Measurements from ENCODE around the gene ANKRD11.
A peak's percentile ranks its signal among the peaks of the same experiment; 100 is the strongest.

The ANKRD11 gene

DNA sequence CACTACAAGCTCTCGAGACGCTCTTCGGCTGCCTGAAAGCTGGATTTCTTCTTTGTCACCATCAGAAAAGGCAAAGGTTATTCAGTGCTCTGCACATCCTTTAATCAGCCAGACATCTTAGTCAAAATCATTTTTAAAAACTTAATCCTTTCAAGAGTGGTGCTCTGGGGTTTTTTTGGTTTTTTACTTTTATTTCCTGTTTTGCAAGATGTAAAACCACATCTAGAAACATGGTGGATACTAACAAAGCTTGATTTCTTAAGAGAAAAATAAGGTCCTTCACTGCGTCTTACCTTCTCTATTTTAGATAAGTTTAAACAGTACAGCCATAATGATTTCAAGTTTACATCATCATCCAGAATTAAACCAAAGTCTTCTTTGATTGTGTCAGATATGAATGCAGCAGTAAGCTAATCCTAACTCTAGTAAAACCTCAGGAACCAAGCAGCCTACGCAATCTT lies 6.3 kb downstream of the ANKRD11 start:
- Histone ChIP-seq H4K8ac (ENCODE audit: low read depth, low read length) (no peak overlapping the region), H2BK12ac (ENCODE audit: low read length) (no peak overlapping the region), H3K27me3 (ENCODE audit: control insufficient read depth in 3 of 3, insufficient read depth in 3 of 3, low read depth in 1 of 3, low read length in 3 of 3) (no peaks in the 10 kb centered on the region), H3K79me1 (ENCODE audit: low read depth, low read length) (peaks cover 18% of the 10 kb centered on the region), H2AFZ (ENCODE audit: low read length) (no peak overlapping the region), H3K4me3 (ENCODE audit: low read length in 2 of 2) (no peak overlapping the region), H4K91ac (ENCODE audit: low read depth, low read length, poor library complexity) (no peak overlapping the region), H2BK120ac (ENCODE audit: low read depth, low read length) (no peak overlapping the region), H2BK5ac (ENCODE audit: low read length) (no peak overlapping the region), H3K14ac (ENCODE audit: low read length) (no peak overlapping the region), H3K4ac (ENCODE audit: low read length) (no peak overlapping the region), H3K9me3 (replicated peaks in 1 of 2; ENCODE audit: control insufficient read depth in 2 of 2, insufficient read depth in 1 of 2, low read depth in 1 of 2, low read length in 2 of 2) (no peaks in the 10 kb centered on the region), H2AK5ac (ENCODE audit: low read depth, low read length) (no peak overlapping the region), H3K4me2 (ENCODE audit: insufficient read depth, low read length, poor library complexity, severe bottlenecking) (no peak overlapping the region), H2BK15ac (ENCODE audit: low read length) (no peak overlapping the region), H3K23ac (ENCODE audit: low read depth, low read length, poor library complexity) (no peak overlapping the region), H3K9ac (ENCODE audit: low read depth, low read length, poor library complexity) (no peak overlapping the region), H3K18ac (ENCODE audit: low read length) (no peak overlapping the region), H3K36me3 (replicated peaks in 1 of 2; ENCODE audit: control insufficient read depth in 2 of 2, insufficient read depth in 2 of 2, low read length in 2 of 2) (peaks cover 4 to 41% of the 10 kb centered on the region in 2 donors), H3K4me1 (ENCODE audit: control insufficient read depth in 2 of 2, insufficient read depth in 1 of 2, low read depth in 1 of 2, low read length in 2 of 2) (peaks cover 31 to 42% of the 10 kb centered on the region in 2 donors), H3K27ac (replicated peaks; ENCODE audit: low read length) (no peak overlapping the region)
- DNase-seq (ENCODE audit: low spot score) = no peak
- no CpG with 5 or more reads among the region's 5 CpGs for WGBS, 2 donors (ENCODE audit: extremely low coverage in 2 of 2, insufficient read length in 2 of 2, insufficient replicate concordance in 1 of 2)

DNA sequence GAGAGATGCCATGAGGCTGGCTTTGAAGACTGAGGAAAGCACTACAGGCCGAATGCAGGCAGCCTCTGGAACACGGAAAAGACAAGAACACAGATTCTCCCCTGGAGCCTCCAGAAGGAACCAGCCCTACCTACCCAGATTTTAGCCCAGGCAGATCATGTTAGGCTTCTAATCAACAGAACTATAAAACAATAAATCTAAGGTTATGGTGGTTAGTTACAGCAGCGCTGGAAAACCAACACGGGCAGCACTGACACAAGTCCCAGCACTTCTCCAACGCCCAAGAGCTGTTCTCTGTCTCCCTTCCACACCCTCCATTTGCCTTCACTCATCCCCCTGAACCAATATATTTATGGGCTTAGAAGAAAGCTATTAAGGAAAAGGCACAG lies 7.5 kb downstream of the ANKRD11 start:
- Histone ChIP-seq H3K4me1 (ENCODE audit: control insufficient read depth in 2 of 2, insufficient read depth in 1 of 2, low read depth in 1 of 2, low read length in 2 of 2) (peaks cover 30 to 39% of the 10 kb centered on the region in 2 donors), H3K4me3 (ENCODE audit: low read length in 2 of 2) (no peak overlapping the region), H3K9me3 (replicated peaks in 1 of 2; ENCODE audit: control insufficient read depth in 2 of 2, insufficient read depth in 1 of 2, low read depth in 1 of 2, low read length in 2 of 2) (no peaks in the 10 kb centered on the region), H3K27ac (replicated peaks; ENCODE audit: low read length) (no peak overlapping the region), H3K9ac (ENCODE audit: low read depth, low read length, poor library complexity) (no peak overlapping the region), H3K27me3 (ENCODE audit: control insufficient read depth in 3 of 3, insufficient read depth in 3 of 3, low read depth in 1 of 3, low read length in 3 of 3) (no peaks in the 10 kb centered on the region), H3K4me2 (ENCODE audit: insufficient read depth, low read length, poor library complexity, severe bottlenecking) (no peak overlapping the region), H4K91ac (ENCODE audit: low read depth, low read length, poor library complexity) (no peak overlapping the region), H3K14ac (ENCODE audit: low read length) (no peak overlapping the region), H3K23ac (ENCODE audit: low read depth, low read length, poor library complexity) (no peak overlapping the region), H2BK120ac (ENCODE audit: low read depth, low read length) (no peak overlapping the region), H2BK12ac (ENCODE audit: low read length) (no peak overlapping the region), H2BK15ac (ENCODE audit: low read length) (no peak overlapping the region), H3K18ac (ENCODE audit: low read length) (no peak overlapping the region), H2AK5ac (ENCODE audit: low read depth, low read length) (no peak overlapping the region), H2AFZ (ENCODE audit: low read length) (no peak overlapping the region), H2BK5ac (ENCODE audit: low read length) (no peak overlapping the region), H3K79me1 (ENCODE audit: low read depth, low read length) (peaks cover 20% of the 10 kb centered on the region), H3K4ac (ENCODE audit: low read length) (no peak overlapping the region), H3K36me3 (replicated peaks in 1 of 2; ENCODE audit: control insufficient read depth in 2 of 2, insufficient read depth in 2 of 2, low read length in 2 of 2) (peaks cover 4 to 40% of the 10 kb centered on the region in 2 donors), H4K8ac (ENCODE audit: low read depth, low read length) (no peak overlapping the region)
- DNase-seq (ENCODE audit: low spot score) = no peak
- no CpG with 5 or more reads among the region's 5 CpGs for WGBS, 2 donors (ENCODE audit: extremely low coverage in 2 of 2, insufficient read length in 2 of 2, insufficient replicate concordance in 1 of 2)

DNA sequence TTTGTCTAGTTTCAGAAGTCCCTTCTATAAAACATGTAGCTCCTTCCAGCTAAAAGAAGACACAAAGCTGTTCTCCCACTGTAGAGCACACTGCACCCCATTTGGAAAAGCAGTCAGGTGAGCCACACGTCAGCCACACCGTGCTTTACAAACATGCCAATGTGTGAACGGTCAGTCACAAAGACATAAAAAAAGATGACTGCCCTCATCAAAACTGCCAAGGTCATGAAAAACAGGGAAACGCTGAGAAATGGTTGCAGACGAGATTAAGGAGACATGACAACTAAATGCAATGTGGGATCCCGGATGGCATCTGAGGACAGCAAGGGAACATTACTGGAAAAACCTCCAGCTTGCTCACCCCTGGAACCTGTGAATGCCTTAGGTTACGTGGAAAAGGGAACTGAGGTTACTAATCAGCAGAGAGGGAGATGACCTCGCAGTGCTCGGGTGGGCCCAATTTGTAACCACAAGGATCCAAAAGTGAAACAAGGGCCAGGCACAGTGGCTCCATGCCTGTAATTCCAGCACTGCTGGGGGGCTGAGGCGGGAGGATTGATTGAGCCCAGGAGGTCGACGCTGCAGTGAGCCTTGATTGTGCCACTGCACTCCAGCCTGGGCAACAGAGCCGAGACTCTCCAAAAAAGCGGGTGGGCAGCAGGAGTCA lies 8.1 kb downstream of the ANKRD11 start:
- DNase-seq (ENCODE audit: low spot score) = no peak
- H2AK5ac ChIP-seq (ENCODE audit: low read depth, low read length) = no peak overlapping the region
- H3K79me1 ChIP-seq (ENCODE audit: low read depth, low read length) = peaks cover 20% of the 10 kb centered on the region
- H3K4me1 ChIP-seq (ENCODE audit: control insufficient read depth in 2 of 2, insufficient read depth in 1 of 2, low read depth in 1 of 2, low read length in 2 of 2) = peaks cover 28 to 36% of the 10 kb centered on the region in 2 donors
- H2BK15ac ChIP-seq (ENCODE audit: low read length) = no peak overlapping the region
- no peaks in the 10 kb centered on the region for H3K27me3 ChIP-seq (ENCODE audit: control insufficient read depth in 3 of 3, insufficient read depth in 3 of 3, low read depth in 1 of 3, low read length in 3 of 3)
- H4K91ac ChIP-seq (ENCODE audit: low read depth, low read length, poor library complexity) = no peak overlapping the region
- H2AFZ ChIP-seq (ENCODE audit: low read length) = no peak overlapping the region
- no peak overlapping the region for H3K4me3 ChIP-seq (ENCODE audit: low read length in 2 of 2)
- no peak overlapping the region for H3K4me2 ChIP-seq (ENCODE audit: insufficient read depth, low read length, poor library complexity, severe bottlenecking)
- no peak overlapping the region for H3K4ac ChIP-seq (ENCODE audit: low read length)
- H3K14ac ChIP-seq (ENCODE audit: low read length) = no peak overlapping the region
- H3K27ac ChIP-seq (replicated peaks; ENCODE audit: low read length) = no peak overlapping the region
- H3K9ac ChIP-seq (ENCODE audit: low read depth, low read length, poor library complexity) = no peak overlapping the region
- H3K18ac ChIP-seq (ENCODE audit: low read length) = no peak overlapping the region
- no peaks in the 10 kb centered on the region for H3K9me3 ChIP-seq (replicated peaks in 1 of 2; ENCODE audit: control insufficient read depth in 2 of 2, insufficient read depth in 1 of 2, low read depth in 1 of 2, low read length in 2 of 2)
- H2BK5ac ChIP-seq (ENCODE audit: low read length) = no peak overlapping the region
- H3K23ac ChIP-seq (ENCODE audit: low read depth, low read length, poor library complexity) = no peak overlapping the region
- H2BK120ac ChIP-seq (ENCODE audit: low read depth, low read length) = no peak overlapping the region
- peak overlapping the region; percentile 43 for H4K8ac ChIP-seq (ENCODE audit: low read depth, low read length)
- H3K36me3 ChIP-seq (replicated peaks in 1 of 2; ENCODE audit: control insufficient read depth in 2 of 2, insufficient read depth in 2 of 2, low read length in 2 of 2) = peaks cover 4 to 36% of the 10 kb centered on the region in 2 donors
- WGBS, 2 donors (ENCODE audit: extremely low coverage in 2 of 2, insufficient read length in 2 of 2, insufficient replicate concordance in 1 of 2) = no CpG with 5 or more reads among the region's 14 CpGs
- H2BK12ac ChIP-seq (ENCODE audit: low read length) = no peak overlapping the region

DNA sequence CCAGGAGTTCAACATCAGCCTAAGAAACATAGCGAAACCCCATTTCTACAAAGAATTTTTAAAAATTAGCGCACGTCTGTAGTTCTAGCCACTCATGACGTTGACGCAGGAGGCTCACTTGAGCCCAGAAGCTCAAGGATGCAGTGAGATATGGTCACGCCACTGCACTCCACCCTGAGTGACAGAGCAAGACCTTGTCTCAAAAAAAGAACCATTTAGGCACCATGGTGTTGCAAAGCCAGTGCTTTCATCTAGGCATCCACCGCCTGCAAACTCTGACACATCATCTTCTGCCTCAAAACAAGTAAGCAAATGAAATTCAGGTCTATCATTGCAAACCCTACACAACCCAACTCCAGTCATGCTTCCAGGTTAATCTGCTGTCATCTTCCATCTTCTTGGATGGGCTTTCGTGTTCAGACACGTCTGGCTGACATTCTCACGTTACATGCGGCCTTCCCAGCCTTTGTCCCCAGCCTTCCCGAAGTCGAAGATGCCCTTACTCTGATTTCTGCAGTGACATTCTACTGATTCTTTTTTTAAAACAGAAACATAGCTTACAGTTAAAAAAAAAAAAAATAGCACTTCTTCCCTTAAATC lies 8.9 kb downstream of the ANKRD11 start:
- no peak overlapping the region for H3K23ac ChIP-seq (ENCODE audit: low read depth, low read length, poor library complexity)
- no peak overlapping the region for H3K18ac ChIP-seq (ENCODE audit: low read length)
- H2AFZ ChIP-seq (ENCODE audit: low read length) = no peak overlapping the region
- no peak overlapping the region for H4K91ac ChIP-seq (ENCODE audit: low read depth, low read length, poor library complexity)
- no peak overlapping the region for H3K4ac ChIP-seq (ENCODE audit: low read length)
- H3K79me1 ChIP-seq (ENCODE audit: low read depth, low read length) = peaks cover 18% of the 10 kb centered on the region
- H3K27ac ChIP-seq (replicated peaks; ENCODE audit: low read length) = peak overlapping the region; percentile 45
- no peak overlapping the region for H2BK12ac ChIP-seq (ENCODE audit: low read length)
- H3K4me2 ChIP-seq (ENCODE audit: insufficient read depth, low read length, poor library complexity, severe bottlenecking) = no peak overlapping the region
- H3K9ac ChIP-seq (ENCODE audit: low read depth, low read length, poor library complexity) = peak overlapping the region; percentile 24
- H2AK5ac ChIP-seq (ENCODE audit: low read depth, low read length) = no peak overlapping the region
- no peak overlapping the region for H3K4me3 ChIP-seq (ENCODE audit: low read length in 2 of 2)
- no peak overlapping the region for H4K8ac ChIP-seq (ENCODE audit: low read depth, low read length)
- H3K4me1 ChIP-seq (ENCODE audit: control insufficient read depth in 2 of 2, insufficient read depth in 1 of 2, low read depth in 1 of 2, low read length in 2 of 2) = peaks cover 28 to 36% of the 10 kb centered on the region in 2 donors
- H2BK15ac ChIP-seq (ENCODE audit: low read length) = no peak overlapping the region
- no peak overlapping the region for H3K14ac ChIP-seq (ENCODE audit: low read length)
- H3K9me3 ChIP-seq (replicated peaks in 1 of 2; ENCODE audit: control insufficient read depth in 2 of 2, insufficient read depth in 1 of 2, low read depth in 1 of 2, low read length in 2 of 2) = no peaks in the 10 kb centered on the region
- no peak overlapping the region for H2BK5ac ChIP-seq (ENCODE audit: low read length)
- no CpG with 5 or more reads among the region's 13 CpGs for WGBS, 2 donors (ENCODE audit: extremely low coverage in 2 of 2, insufficient read length in 2 of 2, insufficient replicate concordance in 1 of 2)
- no peak for DNase-seq (ENCODE audit: low spot score)
- peaks cover 4 to 32% of the 10 kb centered on the region in 2 donors for H3K36me3 ChIP-seq (replicated peaks in 1 of 2; ENCODE audit: control insufficient read depth in 2 of 2, insufficient read depth in 2 of 2, low read length in 2 of 2)
- no peaks in the 10 kb centered on the region for H3K27me3 ChIP-seq (ENCODE audit: control insufficient read depth in 3 of 3, insufficient read depth in 3 of 3, low read depth in 1 of 3, low read length in 3 of 3)
- H2BK120ac ChIP-seq (ENCODE audit: low read depth, low read length) = no peak overlapping the region
